Heart right ventricle (tissue), 16 donors: ENCODE data around the gene CD6. TPM values are rescaled to one million over a fixed set of nuclear protein-coding genes. Genes with fewer than 3 reads are reported as not detected.

Experiments
- ATAC-seq, 8 donors: fragments of 200-7000 bp; cut with Tn5 transposase; one replicate each; pipeline ENCODE4 v1.9.1; 2020; ENCODE audit warnings: mild to moderate bottlenecking in 8 of 8, moderate library complexity in 8 of 8, moderate number of reproducible peaks in 1 of 8
- DNase-seq, 2 donors: peaks; one replicate each; pipeline ENCODE4 v3.0.0-alpha.2; 2020
- H3K27ac ChIP-seq, 10 donors: fragments of 200-600 bp; sonication (generic) in 2 of 10; one replicate each; pipeline versions ENCODE4 v1.5.0 to v1.8.0; 2020 to 2022; ENCODE audit warnings: mild to moderate bottlenecking in 3 of 10
- H3K27me3 ChIP-seq, 7 donors: fragments of 200-600 bp; one replicate each; pipeline ENCODE4 v1.8.0; 2021 to 2022; ENCODE audit warnings: mild to moderate bottlenecking in 2 of 7
- H3K36me3 ChIP-seq, 9 donors: fragments of 200-600 bp; sonication (generic) in 1 of 9; one replicate each; pipeline versions ENCODE4 v1.5.0 to v1.8.0; 2020 to 2022; ENCODE audit warnings: mild to moderate bottlenecking in 2 of 9
- H3K4me1 ChIP-seq, 9 donors: fragments of 200-600 bp; sonication (generic) in 1 of 9; one replicate each; pipeline versions ENCODE4 v1.5.0 to v1.8.0; 2020 to 2022; ENCODE audit warnings: mild to moderate bottlenecking in 4 of 9
- H3K4me3 ChIP-seq, 10 donors: fragments of 200-600 bp; sonication (generic) in 2 of 10; one replicate each; pipeline versions ENCODE4 v1.5.0 to v1.8.0; 2020 to 2022; ENCODE audit warnings: mild to moderate bottlenecking in 7 of 10, moderate library complexity in 2 of 10
- H3K9me3 ChIP-seq, 11 donors: fragments of 200-600 bp in 10 of 11; sonication (generic) in 2 of 11; one replicate each; pipeline versions ENCODE4 v1.5.0 to v1.8.0; 2013 to 2022; ENCODE audit warnings: mild to moderate bottlenecking in 2 of 11, control low read depth in 1 of 11, moderate library complexity in 1 of 11
- WGBS, 2 donors: extraction: QIAGEN DNeasy Blood & Tissue Kit; methylation state at CpG; one replicate each; pipeline ENCODE4 v1.1.7; 2013; ENCODE audit warnings: inconsistent platforms in 1 of 2; 5-methylcytosine and 5-hydroxymethylcytosine counted together
- intact Hi-C, 10 donors: fragments of 100-400 bp; cut with DNase I; formaldehyde crosslinking; loops; one replicate each; pipeline versions ENCODE4 v1.11.1 to v1.14.2; 2022
- polyA plus RNA-seq, 2 donors: library from polyadenylated mRNA; stranded (reverse); fragments of 200-250 nt; gene quantifications; one replicate each; pipeline ENCODE4 v1.2.3, GENCODE V29; 2013
- total RNA-seq, 10 donors: library from RNA; stranded (reverse); fragmentation: NEBNext Ultra II Directional in 3 of 10; extraction: Animal tissue kit (Norgen Biotek cat#: 25700) in 3 of 10; gene quantifications; one replicate each; pipeline versions ENCODE4 v1.2.1 to v1.2.4, GENCODE V29; 2021 to 2023
- TF ChIP-seq, protein P1 (sequence below), 9 donors: fragments of 200-600 bp; sonication (generic) in 2 of 9; IDR thresholded peaks; one replicate each; pipeline versions ENCODE4 v1.5.0 to v1.8.0; 2021 to 2022; ENCODE audit warnings: antibody characterized with exemption in 9 of 9, mild to moderate bottlenecking in 5 of 9, moderate library complexity in 1 of 9
- donor health status: Arrhythmogenic right ventricular cardiomyopathy.
- donor health status: ischemic (EF 13 %, LVEDD 7.1; RV severe dilation, severe dysfunction).
- donor health status: healthy with polysubstance abuse.
- donor health status: DM: no; HTN: yes; CAD: no.
- donor health status: DM: no; HTN: no; CAD: no.
- donor health status: ischemic (EF 25% LVEDD 6.9; RV normal size, moderate dysfunction).
- donor health status: ischemic (EF 25% LVEDD 5.7; RV mildly dilated, moderate dysfunction).
- donor health status: healthy.
- donor health status: DM: yes; HTN: yes; CAD: no.
- donor health status: Ischemic cardiomyopathy.
- donor health status: ischemic (EF 35%, LVEDD 5.7; RV mildly dilated, moderate dysfunction).
- donor health status: nonischemic (EF 11% LVEDD 7.7; RV severe dilation, severe dysfunction).
- donor health status: DM: yes; HTN: yes; CAD: no.
- donor health status: PGD.
- donor health status: ischemic (EF 29% LVEDD 5.4; RV normal size, mild dysfunction).
- donor health status: nonischemic (EF 23%, LVEDD 6.1; RV moderate dilation, normal function).

The CD6 gene
- total and polyA plus RNA-seq, 12 donors = 0.07 to 4.5 (median 0.34) TPM; not detected in 1

DNA sequence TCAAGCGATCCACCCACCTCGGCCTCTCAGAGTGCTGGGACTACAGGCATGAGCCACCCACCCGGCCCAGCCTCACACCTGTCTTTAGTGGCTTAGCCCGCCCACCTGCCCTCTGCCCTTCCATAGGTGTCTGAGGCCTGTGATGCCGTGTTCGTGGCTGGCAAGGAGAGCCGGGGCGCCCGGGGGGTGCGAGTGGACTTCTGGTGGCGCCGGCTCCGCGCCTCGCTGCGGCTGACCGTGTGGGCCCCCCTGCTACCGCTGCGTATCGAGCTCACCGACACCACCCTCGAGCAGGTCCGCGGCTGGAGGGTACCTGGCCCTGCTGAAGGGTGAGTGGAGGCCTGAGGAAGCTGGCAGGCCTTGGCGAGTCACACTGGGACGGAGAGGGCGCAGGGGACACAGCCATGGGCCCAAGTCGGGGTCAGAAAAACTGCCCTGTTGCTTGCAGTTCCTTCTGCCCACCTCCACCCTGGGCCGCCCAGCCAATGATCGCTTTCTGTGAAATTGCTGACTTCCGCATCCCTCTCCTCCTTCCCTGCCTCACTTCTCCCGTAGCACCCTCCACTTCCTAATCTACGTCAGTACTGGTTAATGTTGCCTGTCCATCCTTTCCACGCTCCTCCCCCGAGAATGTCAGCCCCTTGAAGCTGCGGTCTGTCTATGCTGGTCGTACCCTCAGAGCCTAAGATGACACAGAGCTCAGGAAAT lies 37.9 kb upstream of the CD6 start:
- intact Hi-C loops = no loop called here
- no peak for DNase-seq
- Histone ChIP-seq H3K4me1 (peaks cover 0 to 22% (median 13%) of the 10 kb centered on the region in 9 donors), H3K27me3 (no peaks in the 10 kb centered on the region), H3K9me3 (no peaks in the 10 kb centered on the region), H3K4me3 (no peak overlapping the region), H3K36me3 (peaks cover 0 to 40% (median 0%) of the 10 kb centered on the region in 9 donors), H3K27ac (no peak overlapping the region)
- TF ChIP-seq, protein P1, sequence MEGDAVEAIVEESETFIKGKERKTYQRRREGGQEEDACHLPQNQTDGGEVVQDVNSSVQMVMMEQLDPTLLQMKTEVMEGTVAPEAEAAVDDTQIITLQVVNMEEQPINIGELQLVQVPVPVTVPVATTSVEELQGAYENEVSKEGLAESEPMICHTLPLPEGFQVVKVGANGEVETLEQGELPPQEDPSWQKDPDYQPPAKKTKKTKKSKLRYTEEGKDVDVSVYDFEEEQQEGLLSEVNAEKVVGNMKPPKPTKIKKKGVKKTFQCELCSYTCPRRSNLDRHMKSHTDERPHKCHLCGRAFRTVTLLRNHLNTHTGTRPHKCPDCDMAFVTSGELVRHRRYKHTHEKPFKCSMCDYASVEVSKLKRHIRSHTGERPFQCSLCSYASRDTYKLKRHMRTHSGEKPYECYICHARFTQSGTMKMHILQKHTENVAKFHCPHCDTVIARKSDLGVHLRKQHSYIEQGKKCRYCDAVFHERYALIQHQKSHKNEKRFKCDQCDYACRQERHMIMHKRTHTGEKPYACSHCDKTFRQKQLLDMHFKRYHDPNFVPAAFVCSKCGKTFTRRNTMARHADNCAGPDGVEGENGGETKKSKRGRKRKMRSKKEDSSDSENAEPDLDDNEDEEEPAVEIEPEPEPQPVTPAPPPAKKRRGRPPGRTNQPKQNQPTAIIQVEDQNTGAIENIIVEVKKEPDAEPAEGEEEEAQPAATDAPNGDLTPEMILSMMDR (IDR thresholded peaks at IDR 0.05) = no peak
- ATAC-seq = no peak
- 95 to 96% methylated on average over 37 of the region's 37 CpGs for WGBS, 2 donors

- no peak for ATAC-seq
- DNase-seq = no peak
- Histone ChIP-seq H3K27me3 (no peaks in the 10 kb centered on the region), H3K4me3 (no peak overlapping the region), H3K4me1 (peaks cover 0 to 22% (median 13%) of the 10 kb centered on the region in 9 donors), H3K9me3 (no peaks in the 10 kb centered on the region), H3K27ac (no peak overlapping the region), H3K36me3 (peaks cover 0 to 47% (median 3%) of the 10 kb centered on the region in 9 donors)
- TF ChIP-seq, protein P1 (IDR thresholded peaks at IDR 0.05) = no peak
- intact Hi-C loops = no loop called here
- 94% methylated on average over 57 of the region's 57 CpGs for WGBS, 2 donors
Observed at GRCh38 chr11:60934124-60934789, 37.2 kb upstream of the CD6 start.

GRCh38 chr11:60934790-60935605 lies 36.5 kb upstream of the CD6 start:
- TF ChIP-seq, protein P1 (IDR thresholded peaks at IDR 0.05) = no peak
- intact Hi-C loops = no loop called here
- H3K9me3 ChIP-seq = no peaks in the 10 kb centered on the region
- H3K27ac ChIP-seq = no peak overlapping the region
- ATAC-seq (no peak), DNase-seq (no peak)
- no peaks in the 10 kb centered on the region for H3K27me3 ChIP-seq
- peaks cover 0 to 54% (median 6%) of the 10 kb centered on the region in 9 donors for H3K36me3 ChIP-seq
- 90 to 92% methylated on average over 21 of the region's 21 CpGs for WGBS, 2 donors
- H3K4me3 ChIP-seq = no peak overlapping the region
- H3K4me1 ChIP-seq = peaks cover 0 to 25% (median 13%) of the 10 kb centered on the region in 9 donors
